Osteocyte (in vitro differentiated cells): ENCODE measurements around the gene KRTAP9-2. TPM values are rescaled to one million over a fixed set of nuclear protein-coding genes. Genes with fewer than 3 reads are reported as not detected.
"Not testable (repeated sequence)": the region's sequence is repeated elsewhere in the genome, so short reads cannot be mapped to it uniquely, and the experiment has no call there.

Experiments used
- DNase-seq: peaks from one replicate; pipeline ENCODE4 v3.0.0; 2021; ENCODE audit warnings: mixed read lengths; ENCODE audit not compliant: unreplicated experiment; ENCODE audit errors: extremely low spot score
- H3K27ac Mint-ChIP-seq: one replicate; pipeline ENCODE4 v1.8.0; 2021; ENCODE audit warnings: mild to moderate bottlenecking, mixed read lengths; ENCODE audit not compliant: unreplicated experiment
- H3K27me3 Mint-ChIP-seq: one replicate; pipeline ENCODE4 v1.8.0; 2021; ENCODE audit warnings: mixed read lengths; ENCODE audit not compliant: unreplicated experiment
- H3K36me3 Mint-ChIP-seq: one replicate; pipeline ENCODE4 v1.8.0; 2021; ENCODE audit warnings: mixed read lengths; ENCODE audit not compliant: unreplicated experiment
- H3K4me1 Mint-ChIP-seq: one replicate; pipeline ENCODE4 v1.8.0; 2021; ENCODE audit warnings: mixed read lengths; ENCODE audit not compliant: unreplicated experiment
- H3K4me3 Mint-ChIP-seq: one replicate; pipeline ENCODE4 v1.8.0; 2021; ENCODE audit warnings: mild to moderate bottlenecking, moderate library complexity, mixed read lengths; ENCODE audit not compliant: unreplicated experiment
- H3K9me3 Mint-ChIP-seq: one replicate; pipeline ENCODE4 v1.8.0; 2021; ENCODE audit warnings: mixed read lengths; ENCODE audit not compliant: unreplicated experiment
- CTCF ChIP-seq: fragments of 200-600 bp; sonication (generic); IDR thresholded peaks from 2 replicates; pipeline ENCODE4 v1.5.0; 2021; ENCODE audit warnings: antibody characterized with exemption, mild to moderate bottlenecking, moderate library complexity
- total RNA-seq: library from RNA; stranded (reverse); gene quantifications from 2 replicates; pipeline ENCODE4 v1.2.1, GENCODE V29; 2021

Gene KRTAP9-2
- total RNA-seq, 1 donor from 2014 or later, result not detected

DNA sequence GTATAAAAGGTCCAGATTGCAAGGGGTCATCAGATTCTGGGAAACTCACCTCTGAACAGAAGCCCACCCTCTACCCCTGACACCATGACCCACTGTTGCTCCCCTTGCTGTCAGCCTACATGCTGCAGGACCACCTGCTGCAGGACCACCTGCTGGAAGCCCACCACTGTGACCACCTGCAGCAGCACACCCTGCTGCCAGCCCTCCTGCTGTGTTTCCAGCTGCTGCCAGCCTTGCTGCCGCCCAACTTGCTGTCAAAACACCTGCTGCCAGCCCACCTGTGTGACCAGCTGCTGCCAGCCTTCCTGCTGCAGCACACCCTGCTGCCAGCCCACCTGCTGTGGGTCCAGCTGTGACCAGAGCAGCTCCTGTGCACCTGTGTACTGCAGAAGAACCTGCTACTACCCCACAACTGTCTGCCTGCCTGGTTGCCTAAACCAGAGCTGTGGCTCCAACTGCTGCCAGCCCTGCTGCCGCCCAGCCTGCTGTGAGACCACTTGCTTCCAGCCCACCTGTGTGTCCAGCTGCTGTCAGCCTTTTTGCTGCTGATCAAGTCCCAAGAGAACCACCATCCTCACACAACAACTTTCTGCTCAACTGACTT lies 23.3 kb downstream of the KRTAP9-2 start, which contains the start of gene KRTAP9-4:
Gene KRTAP9-4 (plus strand): TSS at position 51 of the 604 bp plus-strand sequence. CDS start 34 bp downstream, at position 85.
- H3K36me3 Mint-ChIP-seq, H3K4me1 Mint-ChIP-seq, DNase-seq, H3K27ac Mint-ChIP-seq, H3K4me3 Mint-ChIP-seq, H3K9me3 Mint-ChIP-seq: not testable (repeated sequence)
- H3K27me3 Mint-ChIP-seq, result peaks cover 10% of the 10 kb centered on the region

GRCh38 chr17:41251261-41251660 lies 24.8 kb downstream of the KRTAP9-2 start:
- H3K27ac Mint-ChIP-seq, result no peak overlapping the region
- H3K4me1 Mint-ChIP-seq, result peaks cover 7% of the 10 kb centered on the region
- peaks cover 10% of the 10 kb centered on the region for H3K27me3 Mint-ChIP-seq
- no peak for TF ChIP-seq CTCF
- no peaks in the 10 kb centered on the region for H3K36me3 Mint-ChIP-seq
- no peak overlapping the region for H3K4me3 Mint-ChIP-seq
- no peak for DNase-seq
- no peaks in the 10 kb centered on the region for H3K9me3 Mint-ChIP-seq

- peaks cover 20% of the 10 kb centered on the region for H3K4me1 Mint-ChIP-seq
- no peak overlapping the region for H3K27ac Mint-ChIP-seq
- H3K27me3 Mint-ChIP-seq, result peaks cover 10% of the 10 kb centered on the region
- no peaks in the 10 kb centered on the region for H3K36me3 Mint-ChIP-seq
- TF ChIP-seq CTCF, result no peak
- H3K9me3 Mint-ChIP-seq, result no peaks in the 10 kb centered on the region
- no peak for DNase-seq
- H3K4me3 Mint-ChIP-seq, result no peak overlapping the region
These were observed 28.4 kb downstream of the KRTAP9-2 start for GRCh38 chr17:41254861-41255260.

DNA sequence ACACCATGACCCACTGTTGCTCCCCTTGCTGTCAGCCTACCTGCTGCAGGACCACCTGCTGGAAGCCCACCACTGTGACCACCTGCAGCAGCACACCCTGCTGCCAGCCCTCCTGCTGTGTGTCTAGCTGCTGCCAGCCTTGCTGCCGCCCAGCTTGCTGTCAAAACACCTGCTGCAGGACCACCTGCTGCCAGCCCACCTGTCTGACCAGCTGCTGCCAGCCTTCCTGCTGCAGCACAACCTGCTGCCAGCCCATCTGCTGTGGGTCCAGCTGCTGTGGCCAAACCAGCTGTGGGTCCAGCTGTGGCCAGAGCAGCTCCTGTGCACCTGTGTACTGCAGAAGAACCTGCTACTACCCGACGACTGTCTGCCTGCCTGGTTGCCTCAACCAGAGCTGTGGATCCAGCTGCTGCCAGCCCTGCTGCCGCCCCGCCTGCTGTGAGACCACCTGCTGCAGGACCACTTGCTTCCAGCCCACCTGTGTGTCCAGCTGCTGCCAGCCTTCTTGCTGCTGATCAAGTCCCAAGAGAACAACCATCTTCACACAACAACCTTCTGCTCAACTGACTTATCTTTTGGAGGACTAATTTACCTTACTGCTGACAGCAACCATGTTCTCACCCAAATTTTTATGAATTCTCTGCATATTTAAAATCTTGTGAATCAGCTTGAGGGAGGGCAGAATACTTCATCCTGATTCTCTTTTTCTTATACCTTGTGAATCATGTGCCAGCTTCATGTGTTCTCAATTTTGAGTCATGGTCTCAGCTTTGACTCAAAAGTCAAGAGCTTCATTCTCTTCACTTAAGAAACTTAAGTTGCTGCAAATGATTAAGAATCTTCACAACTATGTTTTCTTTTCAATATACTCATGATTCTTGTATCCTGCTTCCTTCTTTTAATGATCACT lies 29.2 kb downstream of the KRTAP9-2 start, which contains the start of gene KRTAP9-9:
Gene KRTAP9-9 (plus strand): TSS at position 4 of the 910 bp plus-strand sequence.
- H3K36me3 Mint-ChIP-seq, H3K9me3 Mint-ChIP-seq, H3K4me3 Mint-ChIP-seq, H3K27me3 Mint-ChIP-seq, DNase-seq, H3K27ac Mint-ChIP-seq: not testable (repeated sequence)
- H3K4me1 Mint-ChIP-seq, result peaks cover 20% of the 10 kb centered on the region

DNA sequence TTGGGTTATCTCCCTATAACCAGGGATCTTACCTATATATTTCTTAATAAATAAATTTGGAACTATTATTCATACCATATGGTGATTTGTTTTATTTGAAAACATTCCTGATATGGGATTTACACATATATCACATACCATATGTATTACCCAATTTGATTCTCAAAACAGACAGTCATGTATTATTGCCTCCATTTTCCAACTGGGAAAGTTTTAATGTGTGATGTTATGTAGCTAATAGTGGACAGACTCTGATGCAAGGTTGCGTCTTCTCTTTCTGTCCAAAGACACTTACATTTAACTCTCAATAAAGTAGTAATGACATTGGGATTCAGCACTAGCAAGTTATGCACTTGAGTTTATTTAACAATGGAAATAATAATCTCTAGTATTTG lies 29.8 kb downstream of the KRTAP9-2 start:
- H3K9me3 Mint-ChIP-seq, result no peaks in the 10 kb centered on the region
- DNase-seq, result no peak
- peaks cover 4% of the 10 kb centered on the region for H3K27me3 Mint-ChIP-seq

More for the DNA sequence above, 29.8 kb downstream of the KRTAP9-2 start:
- H3K4me1 Mint-ChIP-seq, result peaks cover 20% of the 10 kb centered on the region
- no peak for TF ChIP-seq CTCF
- H3K4me3 Mint-ChIP-seq, result no peak overlapping the region
- no peak overlapping the region for H3K27ac Mint-ChIP-seq
- no peaks in the 10 kb centered on the region for H3K36me3 Mint-ChIP-seq
